Type B pancreatic cell (in vitro differentiated cells): ENCODE results near the gene ME2. TPM values are rescaled to one million over a fixed set of nuclear protein-coding genes. Genes with fewer than 3 reads are reported as not detected.

Experiments
- DNase-seq: peaks from one replicate; pipeline ENCODE4 v3.0.0; 2021; ENCODE audit warnings: mixed read lengths; ENCODE audit not compliant: unreplicated experiment; ENCODE audit errors: extremely low spot score
- H3K27ac Mint-ChIP-seq: 2 replicates; pipeline ENCODE4 v1.8.0; 2021; ENCODE audit warnings: mild to moderate bottlenecking, mixed read lengths
- H3K27me3 Mint-ChIP-seq: 2 replicates; pipeline ENCODE4 v1.8.0; 2021; ENCODE audit warnings: mixed read lengths
- H3K36me3 Mint-ChIP-seq: 2 replicates; pipeline ENCODE4 v1.8.0; 2021; ENCODE audit warnings: mixed read lengths
- H3K4me1 Mint-ChIP-seq: one replicate; pipeline ENCODE4 v1.8.0; 2021; ENCODE audit warnings: mixed read lengths; ENCODE audit not compliant: unreplicated experiment
- H3K4me3 Mint-ChIP-seq: 2 replicates; pipeline ENCODE4 v1.8.0; 2021; ENCODE audit warnings: mild to moderate bottlenecking, mixed read lengths
- H3K9me3 Mint-ChIP-seq: 2 replicates; pipeline ENCODE4 v1.8.0; 2021; ENCODE audit warnings: mixed read lengths
- CTCF ChIP-seq: fragments of 200-600 bp; sonication (generic); conservative IDR thresholded peaks from 2 replicates; pipeline ENCODE4 v1.5.0; 2021; ENCODE audit warnings: antibody characterized with exemption, mild to moderate bottlenecking
- total RNA-seq: library from RNA; stranded (reverse); gene quantifications from 2 replicates; pipeline ENCODE4 v1.2.1, GENCODE V29; 2021; ENCODE audit warnings: low replicate concordance

ME2 gene
- total RNA-seq, 1 donor from 2014 or later: 49.6 TPM

DNA sequence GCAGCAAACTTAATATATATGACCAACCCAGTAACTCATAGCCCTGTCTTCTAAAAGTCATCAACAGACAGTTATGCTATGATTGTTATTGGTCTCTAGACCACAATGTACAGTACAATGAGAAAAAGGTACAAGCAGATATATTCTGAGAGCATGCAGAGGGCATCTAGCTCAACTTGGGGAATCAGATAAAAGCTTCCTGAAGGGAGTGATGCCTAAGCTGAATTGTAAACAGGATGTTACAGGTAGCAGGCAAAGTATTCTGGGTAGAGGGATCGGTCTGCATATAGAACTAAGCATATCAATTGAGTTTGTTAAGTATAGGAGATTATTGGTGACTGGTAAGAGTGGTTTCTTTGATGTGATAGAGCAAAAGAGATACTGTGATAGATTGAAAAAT lies 30.3 kb downstream of the ME2 start:
- no peak for DNase-seq
- no peak overlapping the region for H3K4me3 Mint-ChIP-seq
- no peaks in the 10 kb centered on the region for H3K4me1 Mint-ChIP-seq
- H3K27ac Mint-ChIP-seq: no peak overlapping the region
- H3K27me3 Mint-ChIP-seq: no peaks in the 10 kb centered on the region
- peaks cover 52% of the 10 kb centered on the region for H3K36me3 Mint-ChIP-seq
- H3K9me3 Mint-ChIP-seq: no peaks in the 10 kb centered on the region
- no peak for TF ChIP-seq CTCF

DNA sequence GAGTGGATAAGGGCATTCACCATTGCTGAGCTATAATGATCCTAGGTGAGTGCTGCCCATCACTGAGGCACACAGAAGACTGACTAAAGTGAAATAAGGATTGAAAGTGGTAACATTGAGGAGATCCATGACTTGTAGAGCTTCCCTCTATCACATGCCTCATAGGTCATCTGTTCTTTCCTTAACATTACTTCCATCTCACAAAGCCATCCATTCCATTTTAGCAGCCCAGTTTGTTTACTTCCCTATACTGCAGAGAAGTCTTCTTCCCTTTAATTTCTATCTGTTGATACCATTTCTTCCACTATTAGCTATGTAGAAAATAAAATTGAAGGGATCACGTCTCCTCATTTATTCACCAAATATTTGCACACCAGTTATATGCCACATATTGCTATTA lies 32.1 kb downstream of the ME2 start:
- no peaks in the 10 kb centered on the region for H3K9me3 Mint-ChIP-seq
- no peaks in the 10 kb centered on the region for H3K27me3 Mint-ChIP-seq
- DNase-seq: no peak
- peaks cover 45% of the 10 kb centered on the region for H3K36me3 Mint-ChIP-seq
- no peak overlapping the region for H3K27ac Mint-ChIP-seq
- TF ChIP-seq CTCF: no peak
- H3K4me1 Mint-ChIP-seq: no peaks in the 10 kb centered on the region
- no peak overlapping the region for H3K4me3 Mint-ChIP-seq

GRCh38 chr18:50917021-50917420 lies 38.1 kb downstream of the ME2 start:
- Mint-ChIP-seq H3K9me3 (no peaks in the 10 kb centered on the region), H3K27ac (no peak overlapping the region), H3K4me3 (no peak overlapping the region), H3K4me1 (no peaks in the 10 kb centered on the region), H3K27me3 (no peaks in the 10 kb centered on the region), H3K36me3 (peaks cover 30% of the 10 kb centered on the region)
- TF ChIP-seq CTCF: no peak
- DNase-seq: no peak

GRCh38 chr18:50918153-50918552 lies 39.2 kb downstream of the ME2 start:
- peaks cover 41% of the 10 kb centered on the region for H3K36me3 Mint-ChIP-seq
- H3K4me3 Mint-ChIP-seq: no peak overlapping the region
- DNase-seq: no peak
- no peak overlapping the region for H3K27ac Mint-ChIP-seq
- no peaks in the 10 kb centered on the region for H3K4me1 Mint-ChIP-seq
- TF ChIP-seq CTCF: no peak
- no peaks in the 10 kb centered on the region for H3K9me3 Mint-ChIP-seq
- no peaks in the 10 kb centered on the region for H3K27me3 Mint-ChIP-seq

DNA sequence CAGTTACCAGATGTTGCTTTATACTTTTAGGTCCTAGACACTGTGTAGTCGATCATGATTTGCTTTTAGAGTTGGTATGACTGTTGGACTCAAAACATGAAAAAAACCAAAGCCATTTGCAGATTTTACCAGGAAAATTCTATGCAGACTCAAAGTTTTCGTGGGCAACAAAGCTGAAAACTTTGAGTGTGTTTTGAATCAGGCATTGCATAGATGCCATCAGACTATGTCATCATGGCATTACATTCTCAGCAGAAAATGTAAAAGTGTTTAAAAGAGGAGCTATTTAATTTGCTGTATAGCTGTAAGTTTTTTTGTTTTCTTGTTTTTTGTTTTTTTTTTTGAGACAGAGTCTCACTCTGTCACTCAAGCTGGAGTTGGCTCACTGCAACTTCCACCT lies 45.5 kb downstream of the ME2 start:
- Mint-ChIP-seq H3K4me1 (no peaks in the 10 kb centered on the region), H3K9me3 (peaks cover 10% of the 10 kb centered on the region), H3K36me3 (peaks cover 52% of the 10 kb centered on the region), H3K4me3 (no peak overlapping the region), H3K27ac (no peak overlapping the region), H3K27me3 (no peaks in the 10 kb centered on the region)
- no peak for DNase-seq
- TF ChIP-seq CTCF: no peak

DNA sequence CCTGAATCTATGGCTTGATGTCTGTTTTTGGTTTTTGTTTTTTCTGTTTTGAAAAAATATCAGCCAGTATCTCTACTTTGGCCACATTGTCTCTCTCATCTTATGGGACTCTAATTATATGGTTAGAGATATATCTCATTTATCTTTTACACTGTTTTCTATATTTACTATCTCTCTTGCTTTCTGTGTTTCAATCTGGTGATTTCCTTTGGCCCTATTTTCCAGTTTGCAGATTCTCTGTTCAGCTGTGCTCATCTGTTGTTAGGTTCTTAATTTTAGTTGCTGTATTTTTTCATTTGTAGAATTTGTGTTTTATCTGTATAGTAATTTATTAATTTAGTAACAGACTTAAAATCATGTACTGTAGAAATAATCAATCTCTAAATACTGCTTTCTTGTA lies 47.6 kb downstream of the ME2 start:
- no peak for DNase-seq
- Mint-ChIP-seq H3K4me1 (no peaks in the 10 kb centered on the region), H3K9me3 (peaks cover 10% of the 10 kb centered on the region), H3K27ac (no peak overlapping the region), H3K27me3 (no peaks in the 10 kb centered on the region), H3K36me3 (peaks cover 42% of the 10 kb centered on the region), H3K4me3 (no peak overlapping the region)
- no peak for TF ChIP-seq CTCF
